SK-N-SH (cell line): Measurements from ENCODE around the gene C8A.

ENCODE experiments used
- EP300 ChIP-seq, 2 experiments: IDR thresholded peaks; 2 replicates each; pipeline versions ENCODE4 v1.4.0 to v1.6.1; 2012; ENCODE audit warnings: borderline replicate concordance in 1 of 2, low read depth in 1 of 2, low read length in 1 of 2
- EZH2phosphoT487 ChIP-seq: fragments of 200-600 bp; sonication (generic); IDR thresholded peaks from 2 replicates; pipeline ENCODE4 v1.6.1; 2017; ENCODE audit warnings: low read depth, mixed run types, mild to moderate bottlenecking, antibody characterized with exemption, moderate library complexity, borderline replicate concordance
- RAD21 ChIP-seq: IDR thresholded peaks from 2 replicates; pipeline ENCODE4 v1.6.1; 2012; ENCODE audit warnings: mild to moderate bottlenecking, low read length
- RCOR1 ChIP-seq: fragments of 150-350 bp; IDR thresholded peaks from 2 replicates; pipeline ENCODE4 v1.6.1; 2017; ENCODE audit warnings: antibody characterized with exemption, low read length
- RFX5 ChIP-seq: IDR thresholded peaks from 2 replicates; pipeline ENCODE4 v1.6.1; 2012; ENCODE audit warnings: mild to moderate bottlenecking, improper control_type of control experiment, low read length
- RXRA ChIP-seq: IDR thresholded peaks from 2 replicates; pipeline ENCODE4 v1.4.0; 2012; ENCODE audit warnings: low read depth, mild to moderate bottlenecking, borderline replicate concordance
- TF ChIP-seq, protein P1 (sequence below): fragments of 200-600 bp; sonication (generic); IDR thresholded peaks from 2 replicates; pipeline ENCODE4 v1.6.1; 2017; ENCODE audit warnings: antibody characterized with exemption, mild to moderate bottlenecking, moderate library complexity

DNA sequence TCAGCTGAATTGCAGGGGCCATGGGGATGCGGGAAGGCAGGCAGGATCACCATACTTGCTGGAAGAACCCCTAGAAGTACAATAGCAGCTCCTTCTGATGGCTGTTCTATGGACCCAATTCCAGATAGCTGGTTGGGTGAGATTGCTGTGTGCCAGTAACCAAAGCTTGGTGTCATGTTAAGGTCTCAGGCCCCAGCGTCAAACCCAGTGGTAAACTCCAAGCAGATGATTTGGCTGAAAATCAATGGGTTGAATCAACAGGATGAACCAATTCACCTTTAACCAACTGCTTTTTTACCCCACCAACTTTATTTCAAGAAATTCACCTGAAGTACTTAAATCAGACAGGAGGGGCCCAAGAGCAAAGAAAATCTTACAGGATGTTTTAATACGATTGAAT lies 73.4 kb downstream of the C8A start:
- TF ChIP-seq, protein P1, sequence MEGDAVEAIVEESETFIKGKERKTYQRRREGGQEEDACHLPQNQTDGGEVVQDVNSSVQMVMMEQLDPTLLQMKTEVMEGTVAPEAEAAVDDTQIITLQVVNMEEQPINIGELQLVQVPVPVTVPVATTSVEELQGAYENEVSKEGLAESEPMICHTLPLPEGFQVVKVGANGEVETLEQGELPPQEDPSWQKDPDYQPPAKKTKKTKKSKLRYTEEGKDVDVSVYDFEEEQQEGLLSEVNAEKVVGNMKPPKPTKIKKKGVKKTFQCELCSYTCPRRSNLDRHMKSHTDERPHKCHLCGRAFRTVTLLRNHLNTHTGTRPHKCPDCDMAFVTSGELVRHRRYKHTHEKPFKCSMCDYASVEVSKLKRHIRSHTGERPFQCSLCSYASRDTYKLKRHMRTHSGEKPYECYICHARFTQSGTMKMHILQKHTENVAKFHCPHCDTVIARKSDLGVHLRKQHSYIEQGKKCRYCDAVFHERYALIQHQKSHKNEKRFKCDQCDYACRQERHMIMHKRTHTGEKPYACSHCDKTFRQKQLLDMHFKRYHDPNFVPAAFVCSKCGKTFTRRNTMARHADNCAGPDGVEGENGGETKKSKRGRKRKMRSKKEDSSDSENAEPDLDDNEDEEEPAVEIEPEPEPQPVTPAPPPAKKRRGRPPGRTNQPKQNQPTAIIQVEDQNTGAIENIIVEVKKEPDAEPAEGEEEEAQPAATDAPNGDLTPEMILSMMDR, result no peak
- TF ChIP-seq EP300 (IDR thresholded peaks at IDR 0.05; ENCODE audit: borderline replicate concordance in 1 of 2, low read depth in 1 of 2, low read length in 1 of 2), result no peak
- TF ChIP-seq RAD21, result no peak
- TF ChIP-seq RFX5, result no peak
- no peak for TF ChIP-seq RCOR1
- TF ChIP-seq RXRA, result no peak
- TF ChIP-seq EZH2phosphoT487, result no peak
